HL-60/S4 treated with retinoic acid at 250 ng/mL for 4 days and 3 days (cell line): ENCODE results near the gene NFATC4.

Source experiments
- in situ Hi-C: fragments of 300-500 bp; cut with MboI; formaldehyde crosslinking; loops from 2 replicates; pipeline ENCODE4 v1.7.0; 2022; ENCODE audit warnings: low sequenced_read_pairs

The NFATC4 gene

DNA sequence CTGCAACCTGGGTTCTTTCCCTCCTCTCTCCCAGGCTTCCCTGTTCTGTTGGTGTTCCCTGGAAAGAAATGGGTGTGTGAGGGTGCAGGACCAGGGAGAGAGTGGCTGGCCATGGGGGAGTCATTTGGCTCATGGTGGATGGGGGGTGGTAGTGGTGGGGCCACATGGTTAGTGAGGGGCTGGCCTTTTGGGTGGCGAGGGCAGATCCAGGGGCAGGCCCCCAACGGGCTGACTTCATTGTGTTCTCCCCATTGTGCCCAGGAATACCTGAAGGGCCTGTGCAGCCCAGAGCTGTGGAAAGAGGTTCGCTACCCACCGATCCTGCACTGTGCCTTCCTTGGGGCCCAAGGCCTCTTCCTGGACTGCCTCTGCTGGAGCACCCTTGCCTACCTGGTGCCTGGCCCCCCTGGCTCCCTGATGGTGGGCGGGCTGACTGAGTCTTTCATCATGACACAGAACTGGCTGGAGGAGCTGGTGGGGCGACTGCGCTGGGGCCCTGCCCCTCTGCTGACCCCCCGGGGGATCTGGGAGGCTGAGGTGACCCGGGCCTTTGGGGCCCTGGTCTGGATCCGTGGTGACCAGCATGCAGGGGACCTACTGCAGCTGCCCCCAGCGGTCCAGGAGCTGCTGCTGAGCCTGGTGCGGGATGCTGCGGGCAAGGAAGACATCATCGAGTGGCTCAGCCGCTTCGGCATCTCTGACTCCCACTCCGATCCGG, 39.8 kb downstream of the NFATC4 start:
- in situ Hi-C loops: no loop called here

DNA sequence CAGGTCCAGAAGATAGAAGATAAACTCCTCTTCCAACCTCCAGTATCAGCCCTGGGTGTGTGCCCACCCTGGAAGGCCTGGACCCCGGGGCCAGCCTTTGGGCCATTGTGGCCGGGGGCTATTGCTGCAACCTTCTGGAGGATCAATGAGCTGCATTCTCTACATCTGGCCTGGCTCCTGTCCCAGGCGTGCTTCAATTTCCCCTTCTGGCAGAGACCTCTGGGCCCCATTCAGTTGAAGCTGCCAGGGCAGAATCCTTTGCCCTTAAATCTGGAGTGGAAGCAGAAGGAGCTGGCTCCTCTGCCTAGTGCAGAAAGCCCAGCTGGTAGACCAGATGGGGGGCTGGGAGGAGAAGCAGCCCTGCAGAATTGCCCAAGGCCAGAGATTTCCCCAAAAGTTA, 40.8 kb downstream of the NFATC4 start:
- in situ Hi-C loops: no loop called here

DNA sequence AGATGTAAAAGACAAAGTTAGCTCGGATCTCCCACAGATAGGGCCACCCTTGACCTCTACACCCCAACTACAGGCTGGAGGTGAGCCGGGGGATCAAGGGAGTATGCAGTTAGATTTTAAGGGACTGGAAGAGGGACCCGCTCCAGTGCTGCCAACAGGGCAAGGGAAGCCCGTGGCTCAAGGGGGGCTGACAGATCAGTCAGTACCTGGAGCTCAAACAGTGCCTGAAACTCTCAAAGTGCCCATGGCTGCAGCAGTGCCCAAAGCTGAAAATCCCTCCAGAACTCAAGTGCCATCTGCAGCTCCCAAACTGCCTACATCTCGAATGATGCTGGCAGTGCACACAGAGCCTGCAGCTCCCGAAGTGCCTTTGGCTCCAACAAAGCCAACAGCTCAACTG, 41.2 kb downstream of the NFATC4 start:
- in situ Hi-C loops: no loop called here

DNA sequence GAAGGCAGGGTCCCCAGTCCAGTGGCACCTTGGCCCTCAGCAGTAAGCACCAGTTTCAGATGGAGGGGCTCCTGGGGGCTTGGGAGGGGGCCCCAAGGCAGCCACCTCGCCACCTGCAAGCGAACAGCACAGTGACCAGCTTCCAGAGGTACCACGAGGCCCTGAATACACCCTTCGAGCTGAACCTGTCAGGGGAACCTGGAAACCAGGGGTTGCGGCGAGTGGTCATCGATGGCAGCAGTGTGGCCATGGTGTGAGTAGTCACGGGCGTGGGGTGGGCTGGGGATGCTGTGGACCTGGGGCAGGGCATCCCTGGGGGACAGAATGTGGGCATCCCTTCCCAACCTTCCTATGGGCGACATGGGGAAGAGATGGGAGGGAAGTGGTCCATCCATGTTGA, 42.0 kb downstream of the NFATC4 start:
- in situ Hi-C loops: no loop called here

DNA sequence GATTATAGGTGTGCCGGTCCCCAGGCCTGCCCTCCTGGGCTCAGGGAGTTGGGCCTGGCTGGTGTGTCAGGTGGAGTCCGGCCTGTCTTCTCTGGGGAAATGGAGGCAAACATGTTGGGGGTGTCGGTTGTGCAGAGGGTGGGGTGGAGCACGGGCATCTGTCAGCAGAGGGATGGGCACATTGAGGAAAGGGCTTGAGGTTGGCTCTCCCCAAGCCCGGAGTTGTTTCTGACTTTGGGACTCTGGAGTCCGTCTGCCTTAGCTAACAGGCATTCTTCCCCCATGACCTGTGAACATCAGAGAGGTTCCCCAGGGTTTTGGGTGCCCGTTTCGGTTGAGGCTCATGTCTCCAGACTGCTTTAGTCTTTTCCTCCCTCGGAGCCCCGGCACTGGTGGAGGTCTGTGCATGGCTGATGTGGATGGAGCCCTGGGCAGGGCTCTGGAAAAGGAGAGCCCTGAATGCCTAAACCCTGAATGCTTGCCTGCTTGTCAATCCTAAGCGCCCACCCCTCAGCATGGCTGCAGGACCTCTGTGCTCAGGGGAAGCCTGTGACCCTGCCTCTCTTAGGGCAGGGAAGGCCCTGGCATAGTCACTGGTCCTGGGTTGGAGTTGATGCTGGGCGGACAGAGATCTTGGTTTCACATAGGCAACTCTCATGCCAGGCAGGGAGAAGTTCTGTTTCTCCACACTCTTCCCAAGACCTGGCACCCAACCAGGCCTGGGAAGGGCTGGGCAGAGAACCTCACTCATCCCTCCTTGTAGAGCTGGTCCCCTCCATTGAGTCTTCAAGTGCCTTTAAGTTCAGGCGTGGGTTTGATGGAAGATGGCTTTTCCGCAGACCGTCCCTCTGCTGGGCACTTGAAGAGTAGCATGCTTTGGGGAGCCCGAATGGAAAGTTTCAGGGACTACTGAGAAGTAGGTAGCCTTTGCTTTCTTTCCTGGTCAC, 43.7 kb downstream of the NFATC4 start:
- in situ Hi-C loops: no loop called here

DNA sequence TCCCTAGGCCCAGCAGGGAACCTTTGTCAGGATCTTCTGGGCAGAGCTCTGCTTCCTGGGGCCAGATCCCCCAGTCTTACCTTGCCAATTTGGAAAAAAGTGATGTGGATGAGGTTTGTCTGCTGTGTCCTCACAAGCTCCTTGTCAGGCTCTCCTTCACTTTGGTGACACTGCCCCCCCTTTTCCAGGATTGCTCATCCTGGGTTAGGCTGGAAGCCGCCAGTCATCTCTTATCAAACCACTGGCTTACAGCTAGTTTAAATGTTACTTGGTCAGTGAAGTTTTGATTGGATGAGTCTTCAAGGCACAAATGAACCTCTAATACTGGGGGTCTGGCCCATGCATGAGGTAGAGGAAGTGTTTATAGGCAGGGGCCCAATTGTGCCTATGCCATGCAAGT, 46.1 kb downstream of the NFATC4 start:
- in situ Hi-C loops: no loop called here

DNA sequence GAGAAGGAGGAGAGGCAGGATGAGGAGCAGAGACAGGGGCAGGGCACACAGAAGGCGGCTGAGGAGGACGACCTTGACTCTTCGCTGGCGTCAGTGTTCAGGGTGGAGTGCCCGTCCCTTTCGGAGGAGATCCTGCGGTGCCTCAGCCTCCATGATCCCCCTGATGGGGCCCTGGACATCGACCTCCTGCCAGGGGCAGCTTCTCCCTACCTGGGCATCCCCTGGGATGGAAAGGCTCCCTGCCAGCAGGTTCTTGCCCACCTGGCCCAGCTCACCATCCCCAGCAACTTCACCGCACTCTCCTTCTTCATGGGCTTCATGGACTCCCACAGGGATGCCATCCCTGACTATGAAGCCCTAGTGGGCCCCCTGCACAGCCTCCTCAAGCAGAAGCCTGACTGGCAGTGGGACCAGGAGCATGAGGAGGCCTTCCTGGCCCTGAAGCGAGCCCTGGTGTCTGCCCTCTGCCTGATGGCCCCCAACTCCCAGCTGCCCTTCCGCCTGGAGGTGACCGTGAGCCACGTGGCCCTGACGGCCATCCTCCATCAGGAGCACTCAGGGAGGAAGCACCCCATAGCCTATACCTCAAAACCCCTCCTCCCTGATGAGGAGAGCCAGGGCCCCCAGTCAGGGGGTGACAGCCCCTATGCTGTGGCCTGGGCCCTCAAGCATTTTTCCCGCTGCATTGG, 46.9 kb downstream of the NFATC4 start:
- in situ Hi-C loops: no loop called here

DNA sequence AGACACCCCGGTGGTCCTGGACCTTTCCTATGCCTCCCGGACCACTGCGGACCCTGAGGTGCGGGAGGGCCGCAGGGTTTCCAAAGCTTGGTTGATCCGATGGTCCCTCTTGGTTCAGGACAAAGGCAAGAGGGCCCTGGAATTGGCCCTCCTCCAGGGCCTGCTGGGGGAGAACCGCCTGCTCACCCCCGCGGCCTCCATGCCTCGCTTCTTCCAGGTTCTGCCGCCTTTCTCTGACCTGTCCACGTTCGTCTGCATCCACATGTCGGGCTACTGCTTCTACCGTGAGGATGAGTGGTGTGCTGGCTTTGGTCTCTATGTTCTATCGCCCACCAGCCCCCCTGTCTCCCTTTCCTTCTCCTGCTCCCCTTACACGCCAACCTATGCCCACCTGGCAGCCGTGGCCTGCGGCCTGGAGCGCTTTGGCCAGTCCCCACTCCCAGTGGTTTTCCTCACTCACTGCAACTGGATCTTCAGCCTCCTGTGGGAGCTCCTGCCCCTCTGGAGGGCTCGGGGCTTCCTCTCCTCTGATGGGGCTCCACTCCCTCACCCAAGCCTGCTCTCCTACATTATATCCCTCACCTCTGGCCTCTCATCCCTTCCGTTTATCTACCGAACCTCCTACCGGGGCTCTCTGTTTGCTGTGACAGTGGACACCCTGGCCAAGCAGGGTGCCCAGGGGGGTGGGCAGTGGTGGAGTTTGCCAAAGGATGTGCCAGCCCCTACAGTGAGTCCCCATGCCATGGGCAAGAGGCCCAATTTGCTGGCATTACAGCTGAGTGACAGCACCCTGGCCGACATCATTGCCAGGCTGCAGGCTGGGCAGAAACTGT, 47.7 kb downstream of the NFATC4 start:
- in situ Hi-C loops: no loop called here

DNA sequence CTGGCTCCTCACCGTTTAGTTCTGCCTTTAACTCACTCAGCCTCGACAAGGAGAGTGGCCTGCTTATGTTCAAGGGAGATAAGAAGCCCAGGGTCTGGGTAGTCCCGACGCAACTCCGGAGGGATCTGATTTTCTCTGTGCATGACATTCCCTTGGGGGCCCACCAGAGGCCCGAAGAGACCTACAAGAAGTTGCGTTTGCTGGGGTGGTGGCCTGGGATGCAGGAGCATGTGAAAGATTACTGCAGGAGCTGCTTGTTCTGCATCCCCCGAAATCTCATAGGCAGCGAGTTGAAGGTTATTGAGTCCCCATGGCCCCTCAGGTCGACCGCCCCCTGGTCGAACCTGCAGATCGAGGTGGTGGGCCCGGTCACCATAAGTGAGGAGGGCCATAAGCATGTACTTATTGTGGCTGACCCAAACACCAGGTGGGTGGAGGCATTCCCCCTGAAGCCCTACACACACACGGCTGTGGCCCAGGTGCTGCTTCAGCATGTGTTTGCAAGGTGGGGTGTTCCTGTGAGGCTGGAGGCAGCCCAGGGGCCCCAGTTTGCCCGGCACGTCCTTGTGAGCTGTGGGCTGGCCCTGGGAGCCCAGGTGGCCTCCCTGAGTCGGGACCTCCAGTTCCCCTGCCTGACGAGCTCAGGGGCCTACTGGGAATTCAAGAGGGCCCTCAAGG, 48.4 kb downstream of the NFATC4 start:
- in situ Hi-C loops: no loop called here

DNA sequence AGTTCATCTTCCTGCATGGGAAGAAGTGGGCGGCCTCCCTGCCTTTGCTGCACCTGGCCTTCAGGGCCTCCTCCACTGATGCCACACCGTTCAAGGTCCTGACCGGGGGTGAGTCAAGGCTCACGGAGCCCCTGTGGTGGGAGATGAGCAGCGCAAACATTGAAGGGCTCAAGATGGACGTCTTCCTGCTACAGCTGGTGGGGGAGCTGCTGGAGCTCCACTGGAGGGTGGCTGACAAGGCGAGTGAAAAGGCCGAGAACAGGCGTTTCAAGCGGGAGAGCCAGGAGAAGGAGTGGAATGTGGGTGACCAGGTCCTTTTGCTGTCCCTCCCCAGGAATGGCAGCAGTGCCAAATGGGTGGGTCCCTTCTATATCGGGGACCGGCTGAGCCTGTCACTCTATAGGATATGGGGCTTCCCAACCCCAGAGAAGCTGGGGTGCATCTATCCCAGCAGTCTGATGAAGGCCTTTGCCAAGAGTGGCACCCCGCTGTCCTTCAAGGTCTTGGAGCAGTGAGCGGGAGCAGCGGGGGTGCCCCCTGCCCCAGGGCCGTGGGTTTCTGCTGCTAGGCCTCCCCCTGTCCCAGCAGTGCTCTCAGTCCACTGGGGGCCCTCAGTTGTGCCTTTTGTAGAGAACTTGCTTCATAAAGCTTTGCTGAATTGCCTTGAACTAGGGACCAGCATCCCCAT, 49.1 kb downstream of the NFATC4 start:
- in situ Hi-C loops: no loop called here

DNA sequence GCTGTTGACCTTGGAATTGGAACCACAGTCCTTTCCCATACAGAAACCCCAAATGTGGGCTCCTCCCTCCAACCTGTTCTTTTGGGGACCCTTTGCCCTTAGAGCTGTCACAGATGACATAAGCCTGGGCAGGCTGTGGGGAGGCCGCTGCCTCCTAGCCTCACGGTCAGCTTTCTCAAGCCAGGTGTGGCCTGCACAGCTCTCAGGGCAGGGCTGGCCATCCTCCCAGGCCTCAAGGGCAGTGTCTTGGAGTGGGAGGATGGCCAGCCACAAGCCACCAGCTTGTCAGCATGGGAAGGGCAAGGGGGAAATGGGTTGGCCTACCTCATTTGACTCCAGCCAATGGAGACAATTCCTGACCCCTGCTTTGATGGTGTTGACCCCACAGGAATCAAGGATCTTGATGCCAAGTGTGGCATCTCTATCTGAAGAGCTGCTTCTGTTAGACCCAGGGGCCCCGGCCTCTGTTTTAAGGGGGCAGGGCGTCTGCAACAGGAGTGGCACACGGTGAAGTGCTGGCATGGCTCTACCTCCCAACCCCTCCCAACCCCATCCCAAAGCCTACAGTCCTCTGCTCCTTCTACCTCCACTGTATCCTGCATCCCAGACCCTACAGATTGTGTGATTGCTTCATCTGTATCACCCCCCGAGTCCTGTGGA, 50.0 kb downstream of the NFATC4 start:
- in situ Hi-C loops: no loop called here

DNA sequence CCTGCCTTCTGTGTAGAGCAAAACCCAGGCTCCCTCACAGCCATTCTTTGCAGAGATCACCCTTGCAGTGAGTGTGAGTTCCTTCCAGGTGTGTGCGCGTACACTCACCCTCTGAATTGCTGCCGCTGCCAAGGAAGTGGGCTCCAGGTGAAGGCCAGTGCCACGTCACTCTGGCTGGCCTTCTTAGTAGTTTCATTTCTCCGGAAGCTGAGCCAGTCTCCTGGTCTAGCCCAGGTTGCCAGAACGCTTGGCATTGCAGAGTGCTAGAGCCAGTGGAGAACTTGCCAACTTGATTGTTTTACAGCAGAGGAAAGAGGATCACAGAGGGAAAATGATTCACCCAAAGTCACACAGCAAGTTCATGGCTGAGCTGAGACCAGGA, 50.5 kb downstream of the NFATC4 start:
- in situ Hi-C loops: no loop called here

DNA sequence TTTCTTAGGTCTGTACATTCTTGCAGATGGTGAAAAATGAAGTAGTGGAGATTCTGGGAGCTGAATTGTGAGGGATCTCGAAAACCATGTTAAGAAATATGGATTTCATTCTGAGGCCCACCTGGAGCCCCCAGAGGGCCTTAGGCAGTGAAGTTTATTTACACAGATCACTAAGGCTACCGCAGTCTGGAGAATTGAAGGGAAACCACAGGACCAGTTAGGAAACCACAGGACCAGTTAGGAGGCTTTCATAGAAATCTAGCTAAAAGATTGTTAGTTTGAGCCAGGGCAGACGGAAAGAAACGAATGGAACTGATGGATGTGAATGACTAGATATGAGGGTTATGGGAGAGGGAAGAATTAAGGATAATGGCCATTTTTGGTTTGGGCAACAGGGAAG, 54.3 kb downstream of the NFATC4 start:
- in situ Hi-C loops: no loop called here

DNA sequence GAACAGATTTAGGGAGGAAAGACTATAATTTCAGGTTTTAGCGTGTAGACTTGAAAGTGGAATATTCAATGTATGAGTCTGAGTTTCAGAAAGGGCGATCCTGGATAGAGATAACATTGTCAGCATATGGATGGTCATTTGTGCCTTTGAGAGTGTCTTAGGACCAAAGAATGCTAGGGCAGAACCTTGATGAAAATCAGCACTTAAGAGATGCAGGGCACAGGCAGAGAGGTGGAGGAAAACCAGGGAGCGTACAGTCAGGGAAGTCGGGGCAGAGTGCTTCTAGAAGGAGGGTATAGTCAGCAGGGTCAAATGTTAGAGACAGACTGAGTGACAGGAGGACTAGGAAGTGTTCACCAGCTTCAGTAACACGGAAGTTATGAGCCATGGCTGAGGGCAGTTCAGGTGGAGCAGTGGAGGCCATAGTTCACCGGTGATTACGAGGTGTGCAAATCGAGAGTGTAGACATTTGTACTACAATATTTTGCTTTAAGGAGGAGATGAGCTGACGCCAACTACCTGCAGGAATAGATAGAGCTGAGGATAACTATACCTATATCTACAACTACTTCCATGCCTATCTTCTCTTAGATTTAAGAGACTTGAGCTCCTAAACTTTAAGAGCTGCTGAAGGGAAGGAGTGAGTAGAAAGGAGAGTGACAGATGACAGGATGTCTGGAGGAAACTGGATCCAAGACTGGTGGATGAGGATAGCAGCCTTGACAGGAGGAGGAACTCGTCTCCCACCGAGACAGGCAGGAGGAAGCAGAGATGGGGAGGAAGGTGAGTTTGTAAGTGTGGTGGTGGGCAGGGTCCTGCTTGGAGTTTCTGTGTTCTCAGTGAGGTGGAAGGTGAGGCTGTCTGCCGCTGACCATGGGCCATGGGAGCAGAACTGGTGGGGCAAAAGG, 55.0 kb downstream of the NFATC4 start:
- in situ Hi-C loops: no loop called here

DNA sequence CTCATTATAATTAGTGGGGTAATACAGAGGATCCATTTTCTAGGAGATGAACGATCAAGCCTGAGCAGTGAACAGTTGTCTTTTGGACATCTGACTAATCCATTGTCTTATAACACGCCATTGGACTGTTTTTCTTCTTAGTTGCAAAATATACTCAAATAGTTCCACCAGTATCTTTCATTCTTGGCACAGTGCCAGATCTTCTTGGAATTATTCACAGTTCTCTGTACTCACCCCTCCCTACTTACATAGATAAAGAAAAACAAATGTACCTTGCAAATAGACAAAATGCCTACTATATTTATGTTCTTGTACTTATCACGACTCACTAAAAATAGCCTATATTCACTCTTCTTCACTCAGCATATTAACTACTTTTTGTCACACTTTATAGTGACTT, 57.7 kb downstream of the NFATC4 start:
- in situ Hi-C loops: loop anchor here (25.0 kb wide), 1 partner anchor 188 kb away; the partner anchor contains the start of genes GMPR2, NEDD8 and TINF2

DNA sequence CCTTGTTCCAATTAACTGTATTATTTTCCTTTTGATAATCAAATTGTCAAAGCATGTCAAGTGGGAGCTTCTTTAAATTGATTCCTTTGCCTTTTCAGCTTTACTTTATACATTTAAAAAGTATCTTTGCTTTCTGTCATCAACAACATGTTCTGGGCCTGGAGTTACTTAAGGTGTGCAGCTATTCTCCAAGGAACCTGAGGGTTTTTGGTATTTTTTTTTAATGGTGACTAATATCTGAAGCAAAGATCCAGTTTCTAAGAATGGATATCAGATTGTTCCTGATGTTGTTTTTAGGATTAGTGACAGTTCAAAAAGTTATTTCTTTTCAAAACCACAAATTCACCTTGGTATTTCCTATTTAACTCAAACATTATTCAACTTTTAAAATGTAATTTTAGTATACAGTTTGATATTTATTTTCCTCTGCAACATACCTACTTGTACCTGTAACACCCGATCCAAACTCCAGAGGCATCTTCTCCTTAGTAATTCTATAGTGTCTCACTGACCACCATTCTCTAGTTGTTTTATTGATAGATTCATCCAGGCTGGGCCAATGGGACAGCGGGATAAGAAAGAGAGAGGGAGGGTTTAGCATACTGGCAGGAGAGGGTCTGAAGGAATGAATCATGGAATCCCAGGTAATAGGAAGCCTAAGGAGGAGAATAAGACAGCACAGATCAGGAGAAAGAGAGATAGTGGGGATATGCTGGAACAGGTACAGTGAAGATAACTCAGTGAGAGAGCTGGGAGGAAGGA, 58.3 kb downstream of the NFATC4 start:
- in situ Hi-C loops: loop anchor here (25.0 kb wide), 1 partner anchor 189 kb away; the partner anchor contains the start of genes GMPR2, NEDD8 and TINF2

DNA sequence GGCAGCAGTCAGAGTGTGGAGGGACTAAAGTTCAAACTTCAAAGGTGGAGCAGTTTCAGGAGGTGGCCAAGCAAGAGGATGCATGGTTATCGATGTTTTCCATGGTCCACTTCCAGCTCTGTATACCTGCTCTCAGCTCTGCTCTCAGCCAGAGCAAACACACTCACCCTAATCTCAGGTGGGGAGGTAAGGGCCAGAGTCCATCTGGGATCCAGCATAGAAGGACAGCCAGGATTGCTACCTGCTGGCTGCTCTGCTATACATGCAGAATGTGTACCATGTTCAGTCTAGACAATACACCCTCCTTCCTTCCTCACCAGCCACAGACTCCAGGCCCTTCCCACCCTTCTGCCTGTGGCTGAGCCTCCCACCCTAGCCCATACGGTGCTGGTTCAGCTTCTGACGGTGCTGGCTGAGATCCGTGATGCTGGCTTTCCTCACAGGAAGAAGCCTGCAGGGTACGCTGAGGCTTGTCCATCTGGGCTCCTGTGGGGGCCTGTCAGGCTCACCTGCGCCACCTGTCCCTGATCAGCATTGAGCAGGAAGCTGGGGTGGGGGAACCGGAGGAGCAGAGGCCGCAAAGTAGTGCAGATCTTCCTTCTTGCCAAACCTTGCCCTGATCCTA, 59.0 kb downstream of the NFATC4 start:
- in situ Hi-C loops: loop anchor here (25.0 kb wide), 1 partner anchor 190 kb away; the partner anchor contains the start of genes GMPR2, NEDD8 and TINF2
